Neural progenitor cell (in vitro differentiated cells): ENCODE results near the gene ZNF771. TPM values are rescaled to one million over a fixed set of nuclear protein-coding genes. Genes with fewer than 3 reads are reported as not detected.

ENCODE experiments used
- DNase-seq: peaks from one replicate; pipeline ENCODE4 v3.0.0-alpha.2; 2016; ENCODE audit warnings: low spot score
- H2AFZ ChIP-seq: fragments of 200-600 bp; sonication (generic); replicated peaks from 2 replicates; pipeline ENCODE4 v1.6.1; 2016; ENCODE audit warnings: antibody characterized with exemption
- H3F3A ChIP-seq: fragments of 200-600 bp; sonication (generic); 2 replicates; pipeline ENCODE4 v1.6.1; 2016; ENCODE audit warnings: antibody characterized with exemption, low read depth
- H3K27ac ChIP-seq: fragments of 200-600 bp; sonication (generic); 2 replicates; pipeline ENCODE4 v1.5.1; 2016; ENCODE audit warnings: mild to moderate bottlenecking
- H3K27me3 ChIP-seq: fragments of 200-600 bp; sonication (generic); 2 replicates; pipeline ENCODE4 v1.6.1; 2016; ENCODE audit warnings: mild to moderate bottlenecking, moderate library complexity
- H3K36me3 ChIP-seq: fragments of 200-600 bp; sonication (generic); 2 replicates; pipeline ENCODE4 v1.5.1; 2016
- H3K4me1 ChIP-seq: fragments of 200-600 bp; sonication (generic); 2 replicates; pipeline ENCODE4 v1.6.1; 2016; ENCODE audit warnings: mixed run types
- H3K4me2 ChIP-seq: fragments of 200-600 bp; sonication (generic); 2 replicates; pipeline ENCODE4 v1.6.1; 2016
- H3K4me3 ChIP-seq: fragments of 200-600 bp; sonication (generic); 2 replicates; pipeline ENCODE4 v1.5.1; 2016
- H3K79me2 ChIP-seq: fragments of 200-600 bp; sonication (generic); 2 replicates; pipeline ENCODE4 v1.6.1; 2016; ENCODE audit warnings: low read depth
- H3K9ac ChIP-seq: fragments of 200-600 bp; sonication (generic); 2 replicates; pipeline ENCODE4 v1.6.1; 2016
- H3K9me3 ChIP-seq: fragments of 200-600 bp; sonication (generic); 2 replicates; pipeline ENCODE4 v1.5.1; 2016; ENCODE audit warnings: low read depth
- H4K20me1 ChIP-seq: fragments of 200-600 bp; sonication (generic); 2 replicates; pipeline ENCODE4 v1.6.1; 2016; ENCODE audit warnings: low read depth
- H3K27ac Mint-ChIP-seq: 3 replicates; pipeline ENCODE4 v1.8.0; 2021; ENCODE audit warnings: mixed read lengths
- H3K27me3 Mint-ChIP-seq: 2 replicates; pipeline ENCODE4 v1.8.0; 2022; ENCODE audit warnings: low read depth, mild to moderate bottlenecking, inconsistent platforms, moderate library complexity, mixed read lengths; ENCODE audit not compliant: insufficient read depth
- H3K36me3 Mint-ChIP-seq: 3 replicates; pipeline ENCODE4 v1.8.0; 2021; ENCODE audit warnings: mixed read lengths
- H3K4me1 Mint-ChIP-seq: 3 replicates; pipeline ENCODE4 v1.8.0; 2021; ENCODE audit warnings: mixed read lengths
- H3K4me3 Mint-ChIP-seq: 3 replicates; pipeline ENCODE4 v1.8.0; 2021; ENCODE audit warnings: mild to moderate bottlenecking, moderate library complexity, mixed read lengths
- H3K9me3 Mint-ChIP-seq: 3 replicates; pipeline ENCODE4 v1.8.0; 2020; ENCODE audit warnings: mixed read lengths
- CTCF ChIP-seq: fragments of 200-600 bp; sonication (generic); IDR thresholded peaks from 2 replicates; pipeline ENCODE4 v1.5.1; 2017; ENCODE audit warnings: antibody characterized with exemption, mild to moderate bottlenecking
- EZH2 ChIP-seq: fragments of 200-600 bp; sonication (generic); IDR thresholded peaks from 2 replicates; pipeline ENCODE4 v1.6.1; 2017; ENCODE audit warnings: antibody characterized with exemption, mild to moderate bottlenecking, moderate library complexity
- EZH2phosphoT487 ChIP-seq: fragments of 200-600 bp; sonication (generic); IDR thresholded peaks from 2 replicates; pipeline ENCODE4 v1.6.1; 2017; ENCODE audit warnings: antibody characterized with exemption
- total RNA-seq: library from RNA; depleted of rRNA; stranded (reverse); fragments of >200 nt; gene quantifications from 2 replicates; pipeline ENCODE4 v1.2.3, GENCODE V29; 2015; ENCODE audit warnings: low replicate concordance

Gene ZNF771
- total RNA-seq, 1 donor from 2014 or later = 6.0 TPM

GRCh38 chr16:30417529-30418349 lies 10.3 kb downstream of the ZNF771 start:
- H4K20me1 ChIP-seq = peaks cover 33% of the 10 kb centered on the region
- no peaks in the 10 kb centered on the region for H3K27me3 ChIP-seq
- TF ChIP-seq EZH2 = peak; percentile 36
- no peak for TF ChIP-seq EZH2phosphoT487
- peak; percentile 36 for TF ChIP-seq CTCF
- H3K36me3 Mint-ChIP-seq = peaks cover 39% of the 10 kb centered on the region
- peak overlapping the region; percentile 49 for H3K4me3 Mint-ChIP-seq
- H3K9me3 Mint-ChIP-seq = no peaks in the 10 kb centered on the region
- H3K4me1 ChIP-seq = peaks cover 4% of the 10 kb centered on the region
- H3K9ac ChIP-seq = no peak overlapping the region
- no peaks in the 10 kb centered on the region for H3K9me3 ChIP-seq
- no peak overlapping the region for H3K27ac Mint-ChIP-seq
- H3K27me3 Mint-ChIP-seq = peaks cover 2% of the 10 kb centered on the region
- peak; percentile 99 for DNase-seq
- H2AFZ ChIP-seq = peak overlapping the region; percentile 74
- no peak overlapping the region for H3K27ac ChIP-seq
- H3K79me2 ChIP-seq = peaks cover 3% of the 10 kb centered on the region
- H3K4me1 Mint-ChIP-seq = peaks cover 13% of the 10 kb centered on the region
- peak overlapping the region; percentile 49 for H3K4me3 ChIP-seq
- H3F3A ChIP-seq = peaks cover 56% of the 10 kb centered on the region
- no peaks in the 10 kb centered on the region for H3K36me3 ChIP-seq
- H3K4me2 ChIP-seq = peak overlapping the region; percentile 78

- Histone ChIP-seq H3K27ac (no peak overlapping the region), H3K9ac (no peak overlapping the region), H3K79me2 (no peaks in the 10 kb centered on the region), H3K4me1 (peaks cover 4% of the 10 kb centered on the region), H2AFZ (peak overlapping the region; percentile 5), H3K4me3 (peak overlapping the region; percentile 49), H3F3A (peaks cover 54% of the 10 kb centered on the region), H3K4me2 (peak overlapping the region; percentile 78), H3K27me3 (no peaks in the 10 kb centered on the region), H3K36me3 (no peaks in the 10 kb centered on the region), H4K20me1 (peaks cover 33% of the 10 kb centered on the region), H3K9me3 (no peaks in the 10 kb centered on the region)
- H3K9me3 Mint-ChIP-seq = no peaks in the 10 kb centered on the region
- no peak for DNase-seq
- H3K27ac Mint-ChIP-seq = no peak overlapping the region
- TF ChIP-seq EZH2 (peak; percentile 8), CTCF (no peak), EZH2phosphoT487 (no peak)
- H3K4me1 Mint-ChIP-seq = peaks cover 13% of the 10 kb centered on the region
- peak overlapping the region; percentile 60 for H3K4me3 Mint-ChIP-seq
- peaks cover 2% of the 10 kb centered on the region for H3K27me3 Mint-ChIP-seq
- peaks cover 37% of the 10 kb centered on the region for H3K36me3 Mint-ChIP-seq
Measured at GRCh38 chr16:30418350-30419181, 11.2 kb downstream of the ZNF771 start.

GRCh38 chr16:30421010-30421409 lies 13.6 kb downstream of the ZNF771 start:
- DNase-seq = no peak
- H3K4me1 Mint-ChIP-seq = peaks cover 11% of the 10 kb centered on the region
- H3K9me3 ChIP-seq = no peaks in the 10 kb centered on the region
- H3K27me3 Mint-ChIP-seq = peaks cover 2% of the 10 kb centered on the region
- no peaks in the 10 kb centered on the region for H3K79me2 ChIP-seq
- H3K9me3 Mint-ChIP-seq = no peaks in the 10 kb centered on the region
- H3K4me1 ChIP-seq = peaks cover 4% of the 10 kb centered on the region
- peaks cover 36% of the 10 kb centered on the region for H3F3A ChIP-seq
- no peaks in the 10 kb centered on the region for H3K27me3 ChIP-seq
- H3K4me2 ChIP-seq = no peak overlapping the region
- no peak overlapping the region for H3K27ac ChIP-seq
- no peaks in the 10 kb centered on the region for H3K36me3 ChIP-seq
- H3K9ac ChIP-seq = no peak overlapping the region
- TF ChIP-seq EZH2 = no peak
- no peak for TF ChIP-seq CTCF
- no peak for TF ChIP-seq EZH2phosphoT487
- H3K4me3 ChIP-seq = no peak overlapping the region
- H3K4me3 Mint-ChIP-seq = no peak overlapping the region
- no peak overlapping the region for H2AFZ ChIP-seq
- H3K36me3 Mint-ChIP-seq = peaks cover 36% of the 10 kb centered on the region
- no peak overlapping the region for H3K27ac Mint-ChIP-seq
- H4K20me1 ChIP-seq = peaks cover 24% of the 10 kb centered on the region
